Activated CD4-positive, CD25-positive, alpha-beta regulatory T cell treated with anti-CD3 and anti-CD28 coated beads, Interleukin-2, amount 50 U/mL, for 72 hours (primary cell): ENCODE measurements around the gene NEK1.
"Not testable (repeated sequence)": the region's sequence is repeated elsewhere in the genome, so short reads cannot be mapped to it uniquely, and the experiment has no call there.

Experiments
- DNase-seq: peaks from one replicate; pipeline ENCODE4 v3.0.0; 2021

NEK1 gene

DNA sequence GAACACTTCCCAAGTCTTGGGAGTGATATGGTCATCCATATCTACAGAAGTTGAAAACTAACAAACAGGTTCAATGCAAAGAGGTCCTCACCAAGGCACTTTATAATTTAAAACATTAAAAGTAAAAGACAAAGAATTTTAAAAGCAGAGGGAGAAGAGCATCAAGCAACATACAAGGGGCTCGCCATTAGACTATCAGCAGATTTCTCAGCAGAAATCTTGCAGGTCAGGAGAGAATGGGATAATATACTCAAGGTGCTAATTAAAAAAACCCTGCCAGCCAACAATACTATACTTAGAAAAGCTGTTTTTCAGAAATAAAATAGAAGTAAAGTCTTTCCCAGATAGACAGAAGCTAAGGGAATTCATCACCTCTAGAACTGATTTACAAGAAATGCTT lies 121.2 kb downstream of the NEK1 start:
- no peak for DNase-seq

DNA sequence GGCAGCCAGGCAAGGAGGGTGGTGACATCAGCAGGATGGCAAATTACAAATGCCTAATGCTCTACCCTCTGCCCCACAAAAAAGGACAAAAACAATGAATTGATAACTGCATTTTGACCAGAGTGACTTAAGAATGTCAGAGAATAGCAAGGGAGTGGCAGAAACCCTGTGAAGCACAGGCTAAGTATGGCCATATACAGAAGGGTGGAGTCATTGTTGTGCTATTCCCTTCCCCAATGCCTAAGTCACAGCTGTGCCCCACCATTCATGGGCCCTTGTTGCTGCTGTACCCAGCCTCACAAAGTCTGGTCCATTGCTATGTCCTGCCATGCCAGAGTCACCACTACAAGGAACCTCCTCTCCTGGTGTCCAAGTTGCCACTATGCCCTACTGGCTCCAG lies 123.1 kb downstream of the NEK1 start:
- DNase-seq: no peak

DNA sequence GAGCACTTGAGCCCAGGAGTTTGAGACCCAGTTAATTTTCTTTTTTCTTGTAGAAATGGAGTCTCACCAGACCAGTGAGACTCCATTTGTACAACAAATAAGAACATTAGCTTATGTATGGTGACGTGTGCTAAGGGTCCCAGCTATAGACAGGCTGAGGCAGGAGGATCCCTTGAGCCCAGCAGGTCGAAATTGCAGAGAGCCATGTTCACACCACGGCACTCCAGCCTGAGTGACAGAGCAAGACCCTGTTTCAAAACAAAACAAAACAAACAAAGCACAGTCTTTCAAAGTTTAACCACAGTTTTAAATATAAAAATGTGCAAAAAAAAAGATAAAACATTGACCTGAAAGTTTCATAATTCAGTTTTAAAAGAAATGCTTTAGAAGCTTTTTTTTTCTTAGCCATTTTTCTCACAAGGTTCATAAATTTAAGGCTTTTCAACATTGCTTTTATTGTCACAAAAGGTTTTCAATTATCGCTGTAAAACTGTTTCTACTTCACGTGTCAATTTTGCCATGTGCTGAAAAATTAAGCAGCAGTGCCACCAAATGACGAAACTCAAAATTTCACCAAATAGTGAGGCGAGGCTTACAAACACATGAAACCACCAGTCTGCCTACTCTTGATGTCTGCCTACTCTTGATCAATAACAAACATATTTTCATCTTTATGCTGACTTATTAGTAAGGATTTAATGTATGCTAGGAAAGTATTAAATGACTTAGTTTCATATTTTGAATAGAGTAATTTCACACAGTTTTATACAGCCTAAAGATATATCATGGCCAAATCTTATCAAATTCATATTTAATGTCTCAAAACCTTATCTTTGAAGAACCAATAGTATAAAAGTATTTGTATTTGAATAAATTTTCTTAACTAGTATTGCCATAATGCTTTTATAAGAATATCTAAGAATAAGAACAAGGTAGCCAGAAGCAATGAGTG lies 126.3 kb downstream of the NEK1 start:
- DNase-seq: no peak

DNA sequence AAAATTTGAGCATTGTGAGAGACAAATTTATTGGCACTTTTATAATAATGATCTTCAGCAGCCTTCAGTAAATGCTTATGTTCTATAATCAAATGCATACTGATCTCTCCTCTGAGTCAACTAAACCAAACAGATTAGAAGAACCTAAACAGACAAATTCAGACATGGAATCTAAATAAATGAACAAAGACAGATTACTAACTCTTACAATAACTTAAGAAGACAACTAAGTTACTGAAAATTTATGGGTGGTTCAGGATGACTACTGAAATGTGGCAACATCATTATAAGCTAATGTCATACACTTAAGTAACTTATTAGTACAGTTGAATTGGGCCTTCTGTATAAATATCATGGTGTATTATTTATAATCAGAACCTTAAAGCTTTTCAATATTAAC lies 127.3 kb downstream of the NEK1 start:
- no peak for DNase-seq

DNA sequence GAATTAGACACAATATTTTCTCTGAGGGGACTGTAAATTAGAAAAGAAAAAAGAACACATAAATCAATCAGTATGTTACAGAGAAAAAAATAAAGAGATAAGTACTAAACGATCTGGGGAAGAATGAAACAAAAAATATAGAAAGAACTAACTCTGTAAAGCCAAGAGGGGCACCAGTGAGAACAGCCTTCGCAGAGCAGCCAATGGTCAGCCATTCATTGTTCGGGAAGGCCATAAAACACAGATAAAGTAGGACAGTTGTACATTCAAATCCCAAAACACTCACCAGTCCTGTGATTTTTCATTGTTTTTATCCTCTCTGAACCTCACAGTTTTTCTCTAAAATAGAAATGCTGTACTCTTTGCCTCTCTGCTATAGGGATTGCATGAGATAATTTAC lies 127.9 kb downstream of the NEK1 start:
- DNase-seq: no peak

DNA sequence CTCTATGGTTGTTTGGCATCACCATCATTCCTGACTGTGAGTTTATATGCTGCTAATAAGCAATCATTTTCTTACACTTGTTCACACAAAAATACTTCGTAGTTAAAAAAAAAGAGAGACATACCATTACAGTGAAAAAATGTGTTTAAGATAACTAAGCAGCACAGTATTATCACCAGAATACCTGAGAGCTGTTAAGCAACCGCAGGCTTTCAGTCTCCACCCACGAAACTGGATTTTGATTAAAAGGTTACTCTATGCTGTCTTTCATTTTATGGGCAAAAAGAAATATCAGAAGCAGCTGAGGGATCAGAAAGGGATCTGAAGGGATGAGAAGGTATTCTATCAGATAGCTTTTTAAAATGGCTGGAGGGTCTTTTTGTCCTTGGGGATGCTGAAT lies 148.3 kb downstream of the NEK1 start:
- DNase-seq: no peak

DNA sequence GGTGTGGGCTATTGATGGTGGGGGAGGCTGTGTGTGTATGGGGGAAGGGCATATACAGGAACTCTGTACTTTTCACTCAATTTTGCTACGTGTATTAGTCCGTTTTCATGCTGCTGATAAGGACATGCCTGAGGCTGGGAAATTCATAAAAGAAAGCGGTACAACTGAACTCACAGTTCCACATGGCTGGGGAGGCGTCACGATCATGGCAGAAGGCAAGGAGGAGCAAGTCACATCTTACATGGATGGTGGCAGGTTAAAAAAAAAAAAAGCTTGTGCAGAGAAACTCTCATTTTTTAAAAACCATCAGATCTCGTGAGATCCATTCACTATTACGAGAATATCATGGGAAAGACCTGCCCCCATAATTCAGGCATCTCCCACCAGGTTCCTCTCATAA lies 152.3 kb downstream of the NEK1 start:
- DNase-seq: no peak

DNA sequence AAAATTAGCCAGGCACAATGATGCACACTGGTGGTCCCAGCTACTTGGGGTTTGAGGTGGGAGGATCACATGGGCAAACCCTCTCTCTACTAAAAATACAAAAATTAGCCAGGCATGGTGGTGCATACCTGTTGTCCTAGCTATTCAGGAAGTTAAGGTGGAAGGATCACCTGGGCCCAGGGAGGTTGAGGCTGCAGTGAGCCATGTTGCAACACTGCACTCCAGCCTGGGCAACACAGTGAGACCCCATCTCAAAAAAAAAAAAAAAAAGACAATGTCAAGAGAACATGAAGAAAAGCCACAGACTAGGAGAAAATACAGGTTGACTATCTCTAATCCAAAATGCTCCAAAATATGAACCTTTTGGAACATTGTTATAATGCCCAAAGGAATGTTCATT lies 153.8 kb downstream of the NEK1 start:
- DNase-seq: no peak

DNA sequence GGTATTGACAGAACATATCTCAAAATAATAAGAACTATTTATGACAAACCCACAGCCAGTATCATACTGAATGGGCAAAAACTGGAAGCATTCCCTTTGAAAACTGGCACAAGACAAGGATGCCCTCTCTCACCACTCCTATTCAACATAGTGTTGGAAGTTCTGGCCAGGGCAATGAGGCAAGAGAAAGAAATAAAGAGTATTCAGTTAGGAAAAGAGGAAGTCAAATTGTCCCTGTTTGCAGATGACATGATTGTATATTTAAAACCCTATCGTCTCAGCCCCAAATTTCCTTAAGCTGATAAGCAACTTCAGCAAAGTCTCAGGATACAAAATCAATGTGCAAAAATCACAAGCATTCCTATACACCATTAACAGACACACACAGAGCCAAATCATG lies 159.7 kb downstream of the NEK1 start:
- not testable (repeated sequence) for DNase-seq

DNA sequence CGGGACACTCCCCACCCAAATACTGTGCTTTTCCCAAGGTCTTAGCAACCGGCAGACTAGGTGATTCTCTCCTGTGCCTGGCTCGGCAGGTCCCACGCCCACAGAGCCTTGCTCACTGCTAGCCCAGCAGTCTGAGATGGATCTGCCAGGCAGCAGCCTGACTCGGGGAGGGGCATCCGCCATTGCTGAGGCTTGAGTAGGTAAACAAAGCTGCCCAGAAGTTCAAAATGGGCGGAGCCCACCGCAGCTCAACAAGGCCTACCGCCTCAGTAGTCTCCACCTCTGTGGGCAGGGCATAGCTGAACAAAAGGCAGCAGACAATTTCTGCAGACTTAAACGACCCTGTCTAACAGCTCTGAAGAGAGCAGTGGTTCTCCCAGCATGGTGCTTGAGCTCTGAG lies 163.4 kb downstream of the NEK1 start:
- not testable (repeated sequence) for DNase-seq

DNA sequence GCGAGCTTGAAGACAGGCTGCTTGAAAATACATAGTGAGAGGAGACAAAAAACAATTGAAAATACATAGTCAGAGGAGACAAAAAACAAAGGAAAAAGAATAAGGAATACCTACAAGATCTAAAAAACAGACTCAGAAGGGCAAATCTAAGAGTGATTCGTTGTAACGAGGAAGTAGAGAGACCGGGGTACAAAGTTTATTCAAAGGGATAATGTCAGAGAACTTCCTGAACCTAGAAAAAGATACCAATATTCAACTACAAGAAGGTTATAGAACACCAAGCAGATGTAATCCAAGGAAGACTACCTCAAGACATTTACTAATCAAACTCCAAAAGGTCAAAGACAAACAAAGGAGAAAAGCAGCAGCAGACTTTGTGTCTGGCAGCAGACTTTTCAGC lies 165.6 kb downstream of the NEK1 start:
- DNase-seq: no peak

DNA sequence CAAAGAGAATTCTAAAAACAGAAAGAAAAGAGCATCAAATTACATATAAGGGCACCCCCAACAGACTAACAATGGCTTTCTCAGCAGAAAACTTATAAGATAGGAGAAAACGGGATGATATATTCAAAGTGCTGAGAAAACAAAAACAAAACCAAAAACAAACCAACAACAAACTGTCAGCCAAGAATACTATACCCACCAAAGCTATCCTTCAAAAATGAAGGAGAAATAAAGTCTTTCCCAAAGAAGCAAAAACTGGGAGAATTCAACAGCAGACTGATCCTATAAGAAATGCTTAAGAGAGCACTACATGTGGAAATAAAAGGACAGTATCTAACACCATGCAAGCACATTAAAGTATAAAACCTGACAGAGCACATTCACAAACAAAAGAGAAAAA lies 168.6 kb downstream of the NEK1 start:
- no peak for DNase-seq

DNA sequence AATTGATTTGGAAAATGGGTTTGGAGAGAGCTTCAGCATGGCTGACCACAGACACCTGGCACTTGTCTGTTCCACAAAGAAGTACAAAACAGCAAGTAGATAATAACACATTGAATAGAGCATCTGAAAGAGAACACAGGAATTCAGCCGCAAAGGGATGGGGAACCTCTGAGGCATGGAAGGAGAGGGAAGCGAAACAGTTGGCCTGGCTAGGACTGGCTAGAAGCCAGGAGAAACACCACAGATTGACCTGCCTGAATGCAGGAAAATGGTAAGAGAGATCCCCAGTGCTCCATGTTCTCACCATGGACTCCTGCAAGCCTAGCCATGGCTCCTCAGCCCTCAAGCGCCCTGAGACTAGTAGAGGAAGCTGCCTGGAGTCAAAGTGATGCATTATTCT lies 171.9 kb downstream of the NEK1 start:
- DNase-seq: no peak

DNA sequence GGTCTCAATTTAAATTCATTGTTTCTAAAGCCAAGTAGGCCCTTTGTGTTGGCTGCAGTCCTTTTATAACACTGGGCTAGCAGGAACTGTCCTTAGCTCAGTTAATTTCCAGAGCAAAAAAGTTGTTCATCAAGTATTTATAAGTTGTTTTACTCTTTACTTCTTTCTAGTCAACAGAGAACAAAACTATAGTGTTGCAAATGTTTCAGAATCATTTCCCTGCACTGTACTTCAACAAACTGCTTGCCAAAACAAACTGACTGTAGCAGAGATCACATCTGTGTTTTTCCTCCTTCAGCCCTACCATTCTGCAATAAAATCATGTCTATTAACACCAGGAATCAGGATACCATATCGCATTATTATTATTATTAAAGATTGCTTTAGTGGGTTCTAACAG lies 173.1 kb downstream of the NEK1 start:
- DNase-seq: no peak

DNA sequence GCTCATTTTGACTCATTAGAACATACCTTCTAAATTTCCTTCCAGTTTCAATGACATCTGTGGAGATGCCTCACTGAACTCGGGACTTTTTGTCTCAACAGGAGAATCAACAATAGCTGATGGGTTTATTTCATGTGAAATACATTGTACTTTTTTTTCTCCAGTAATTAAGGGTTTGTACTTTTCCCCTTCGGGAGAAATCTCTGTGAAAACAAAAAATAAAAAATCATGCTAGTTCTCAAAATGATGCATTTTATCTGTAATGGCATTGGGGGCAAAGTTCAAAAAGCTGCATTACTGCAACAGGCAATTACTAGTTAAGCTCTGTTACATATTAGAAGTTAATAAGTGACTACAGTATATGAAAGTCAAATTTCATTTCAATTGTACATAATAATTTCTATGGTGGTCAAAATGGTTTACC lies 174.3 kb downstream of the NEK1 start:
- DNase-seq: no peak

DNA sequence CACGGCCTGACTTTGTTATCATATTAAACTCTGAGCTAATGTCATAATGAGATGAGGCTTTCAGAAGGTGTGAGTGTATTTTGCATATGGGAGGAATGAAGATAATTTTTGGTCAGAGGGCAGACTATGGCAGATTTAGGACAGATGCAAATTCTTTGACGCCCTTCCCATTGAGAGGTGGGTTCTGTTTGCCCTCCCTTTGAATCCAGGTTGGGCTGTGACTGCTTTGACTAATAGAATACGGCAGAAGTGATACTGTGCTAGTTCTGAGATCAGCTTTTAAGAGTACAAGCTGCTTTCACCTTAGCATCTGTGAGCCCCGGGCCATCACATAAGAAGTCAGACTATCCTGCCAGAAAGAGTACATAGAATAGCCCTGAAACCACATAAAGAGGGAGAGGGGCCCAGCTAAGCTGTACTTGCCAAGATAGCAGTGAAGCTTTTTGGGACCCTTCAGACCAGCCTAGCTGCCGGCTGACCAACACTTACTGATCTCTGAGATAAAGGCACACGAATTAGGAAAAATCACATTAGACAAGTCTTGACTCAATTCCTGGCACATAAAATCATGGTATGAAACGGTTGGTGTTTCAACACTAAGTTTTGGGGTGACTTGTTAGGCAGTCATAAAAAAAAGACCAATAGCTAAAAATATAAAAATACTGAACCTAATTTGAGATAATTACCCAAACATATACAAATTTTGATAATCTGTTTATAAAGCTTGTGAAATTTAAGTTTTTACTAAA lies 174.9 kb downstream of the NEK1 start:
- no peak for DNase-seq

DNA sequence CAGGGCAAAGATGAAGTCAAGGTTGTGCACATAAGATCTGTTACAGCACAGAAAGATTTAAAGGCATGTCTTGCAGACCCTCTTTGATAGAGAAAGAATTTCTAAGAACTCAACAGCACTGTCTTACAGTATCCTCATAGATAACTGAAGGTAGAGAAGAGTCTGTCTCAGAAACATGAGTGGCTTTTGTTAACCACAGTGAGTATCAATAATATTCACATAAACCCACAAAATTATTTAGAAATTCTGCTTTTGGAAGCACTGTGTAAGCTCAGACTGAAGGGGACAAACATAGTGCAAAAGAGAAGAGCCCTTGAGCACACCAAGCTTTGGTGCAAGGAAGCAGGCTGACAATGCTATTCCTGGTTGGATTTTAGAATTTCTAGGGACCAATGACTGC lies 175.6 kb downstream of the NEK1 start:
- DNase-seq: no peak

DNA sequence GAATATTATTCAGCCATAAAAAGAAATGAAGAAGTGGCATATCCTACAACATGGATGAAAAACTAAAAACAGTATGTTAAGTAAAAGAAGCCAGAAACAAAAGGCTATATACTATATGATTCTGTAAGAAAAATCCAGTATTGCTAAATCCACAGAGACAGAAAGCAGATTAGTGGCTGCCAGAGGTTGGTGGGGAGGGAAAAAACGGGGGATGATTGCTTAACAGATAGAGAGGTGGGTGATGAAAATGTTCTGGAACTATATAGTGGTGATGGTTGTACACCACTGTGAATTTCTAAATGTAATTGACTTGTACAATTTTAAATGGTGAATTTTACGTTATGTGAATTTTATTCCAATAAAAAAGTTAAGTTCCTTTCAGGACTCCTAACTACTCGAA lies 184.0 kb downstream of the NEK1 start:
- no peak for DNase-seq

DNA sequence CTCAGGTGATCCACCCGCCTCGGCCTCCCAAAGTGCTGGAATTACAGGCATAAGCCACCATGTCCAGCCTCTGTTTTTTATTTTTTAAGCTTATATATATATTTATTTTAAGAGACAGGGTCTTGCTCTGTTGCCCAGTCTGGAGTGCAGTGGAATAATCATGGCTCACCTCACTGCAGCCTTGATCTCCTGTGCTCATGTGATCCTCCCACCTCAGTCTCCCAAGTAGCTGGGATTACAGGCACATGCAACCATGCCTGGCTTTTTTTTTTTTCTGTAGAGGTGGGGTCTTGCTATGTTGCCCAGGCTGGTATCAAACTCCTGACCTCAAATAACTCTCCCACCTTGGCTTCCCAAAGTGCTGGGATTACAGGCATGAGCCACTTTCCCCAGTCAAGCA lies 184.7 kb downstream of the NEK1 start:
- DNase-seq: not testable (repeated sequence)

DNA sequence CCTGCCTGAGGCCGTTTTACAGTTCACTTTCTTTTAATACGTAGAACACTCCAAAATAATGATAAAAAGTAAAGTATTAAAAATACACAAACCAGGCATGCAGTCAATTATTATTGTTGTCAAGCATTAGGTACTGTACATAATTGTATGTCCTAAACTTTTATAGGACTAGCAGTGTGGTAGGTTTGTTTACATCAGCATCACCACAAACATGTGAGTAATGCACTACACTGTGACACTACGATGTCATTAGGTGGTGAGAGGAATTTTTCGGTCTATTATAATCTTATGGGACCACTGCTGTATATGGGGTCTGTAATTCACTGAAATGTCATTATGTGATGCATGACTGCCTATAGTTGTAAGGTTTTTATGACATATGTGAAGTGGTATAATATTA lies 192.1 kb downstream of the NEK1 start:
- DNase-seq: no peak

DNA sequence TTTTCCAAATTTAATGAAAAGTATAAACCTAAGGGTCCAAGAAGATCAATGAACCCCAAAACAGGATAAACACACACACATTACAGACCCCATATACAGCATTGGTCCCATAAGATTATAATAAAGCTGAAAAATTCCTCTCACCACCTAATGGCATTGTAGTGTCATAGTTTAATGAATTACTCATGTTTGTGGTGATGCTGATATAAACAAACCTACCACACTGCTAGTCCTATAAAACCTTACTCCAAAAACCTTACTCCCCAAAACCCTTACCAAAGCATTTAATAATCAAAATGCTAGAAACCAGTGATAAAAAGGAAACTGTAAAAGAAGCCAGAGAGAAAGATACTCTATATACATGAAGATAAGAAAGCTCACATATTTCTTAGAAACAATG lies 193.5 kb downstream of the NEK1 start:
- no peak for DNase-seq

DNA sequence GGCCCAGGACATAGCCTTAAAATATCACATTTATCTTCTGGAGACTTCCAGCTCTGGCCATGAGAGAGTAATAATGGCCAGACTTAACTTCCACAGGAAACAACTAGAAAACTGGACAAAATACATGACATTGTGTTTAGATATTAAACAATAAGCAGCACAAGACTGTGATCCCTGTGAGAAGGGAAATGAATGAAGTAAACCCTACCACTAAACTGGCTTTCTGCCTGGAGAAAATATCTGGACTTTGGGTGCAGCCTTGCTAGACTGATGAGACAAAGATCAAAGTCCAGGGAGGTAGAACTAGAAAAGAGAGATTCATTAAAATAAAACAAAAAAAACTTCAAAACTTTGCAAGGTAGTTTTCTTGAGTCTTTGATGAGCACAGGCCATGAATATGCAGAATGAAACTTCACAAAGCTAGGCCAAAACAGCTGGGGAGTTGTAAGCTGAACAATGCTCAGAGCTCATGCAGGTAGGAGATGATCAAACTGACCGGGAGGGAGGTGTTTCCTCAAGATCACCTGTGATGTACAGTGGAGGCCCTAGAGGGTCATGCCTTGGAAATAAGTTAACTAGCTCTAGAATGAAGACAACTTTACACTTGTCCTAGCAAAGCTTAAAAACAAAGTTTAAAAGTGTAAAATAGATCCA lies 194.6 kb downstream of the NEK1 start:
- DNase-seq: no peak

DNA sequence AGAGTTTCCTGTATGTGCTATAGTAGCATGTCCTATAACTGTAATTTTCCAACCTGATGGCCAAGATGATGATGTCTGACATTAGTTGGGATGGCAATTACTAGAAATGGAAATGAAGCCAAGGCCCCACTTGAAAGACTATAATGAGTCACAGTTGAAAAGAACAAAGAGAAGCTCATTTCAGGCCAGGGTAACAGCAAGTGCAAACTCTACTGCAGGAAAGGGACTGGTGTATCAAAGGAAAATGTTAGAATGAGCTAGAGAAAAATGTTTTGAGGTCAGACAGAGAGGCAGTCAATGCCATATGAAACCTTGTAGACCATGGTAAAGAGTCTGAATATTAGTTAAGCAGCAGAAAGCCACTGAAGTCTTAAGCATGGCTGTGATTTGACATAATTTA lies 195.4 kb downstream of the NEK1 start:
- no peak for DNase-seq

DNA sequence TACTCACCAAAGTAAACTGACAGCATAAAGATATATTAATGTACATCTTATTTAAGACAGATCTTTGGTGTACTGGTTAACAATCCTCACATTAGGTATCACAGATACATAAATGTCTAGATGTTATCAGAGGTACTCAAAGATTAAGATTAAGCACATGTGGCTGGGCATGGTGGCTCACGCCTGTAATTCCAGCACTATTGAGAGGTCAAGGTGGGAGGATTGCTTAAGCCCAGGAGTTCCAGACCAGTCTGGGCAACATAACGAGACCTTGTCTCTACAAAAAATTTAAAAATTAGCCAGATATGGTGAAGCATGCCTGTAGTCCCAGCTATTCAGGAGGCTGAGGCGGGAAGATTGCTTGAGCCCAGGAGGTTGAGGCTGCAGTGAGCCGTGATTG lies 195.9 kb downstream of the NEK1 start:
- DNase-seq: no peak
